ENCODE measurements around the gene PALMD.

The PALMD gene, protein sequence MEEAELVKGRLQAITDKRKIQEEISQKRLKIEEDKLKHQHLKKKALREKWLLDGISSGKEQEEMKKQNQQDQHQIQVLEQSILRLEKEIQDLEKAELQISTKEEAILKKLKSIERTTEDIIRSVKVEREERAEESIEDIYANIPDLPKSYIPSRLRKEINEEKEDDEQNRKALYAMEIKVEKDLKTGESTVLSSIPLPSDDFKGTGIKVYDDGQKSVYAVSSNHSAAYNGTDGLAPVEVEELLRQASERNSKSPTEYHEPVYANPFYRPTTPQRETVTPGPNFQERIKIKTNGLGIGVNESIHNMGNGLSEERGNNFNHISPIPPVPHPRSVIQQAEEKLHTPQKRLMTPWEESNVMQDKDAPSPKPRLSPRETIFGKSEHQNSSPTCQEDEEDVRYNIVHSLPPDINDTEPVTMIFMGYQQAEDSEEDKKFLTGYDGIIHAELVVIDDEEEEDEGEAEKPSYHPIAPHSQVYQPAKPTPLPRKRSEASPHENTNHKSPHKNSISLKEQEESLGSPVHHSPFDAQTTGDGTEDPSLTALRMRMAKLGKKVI

GRCh38 chr1:99645699-99646531 is at the start of gene PALMD:
TSS of gene PALMD (plus strand) at chr1:99646113. CDS start at chr1:99646318, 205 bp downstream.
- peak; percentile 86 for DNase-seq

DNA sequence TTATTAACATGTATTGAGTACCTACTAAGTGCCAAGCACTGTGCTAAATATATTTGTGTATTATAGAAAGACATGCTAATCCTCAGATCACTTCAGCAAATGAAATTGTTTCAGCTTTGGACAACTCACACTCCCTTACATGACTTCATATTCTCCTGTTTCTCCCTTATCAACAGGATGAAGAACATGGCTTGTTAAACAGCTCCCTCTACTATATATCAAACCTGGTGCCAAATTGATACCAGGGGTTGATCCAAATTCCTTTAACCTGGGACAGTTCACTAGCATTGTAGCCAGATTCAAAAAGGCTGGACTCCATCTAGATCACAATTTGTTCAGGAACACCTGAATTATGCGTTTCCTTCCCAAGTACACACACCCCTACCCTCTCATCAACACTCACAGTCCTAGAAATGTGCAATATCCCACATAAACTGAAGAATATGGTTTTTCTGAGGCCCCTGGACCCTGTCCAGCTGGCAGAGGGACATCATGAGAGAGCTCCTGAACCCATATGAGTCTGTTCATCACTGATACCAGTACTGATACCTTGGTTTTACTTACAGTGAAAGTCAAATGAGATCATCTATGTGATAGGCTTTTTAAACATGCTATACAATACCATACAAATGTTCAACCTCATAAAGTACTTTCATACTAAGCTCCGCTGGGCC is 47.0 kb upstream of the PALMD start:
- DNase-seq: no peak

DNA sequence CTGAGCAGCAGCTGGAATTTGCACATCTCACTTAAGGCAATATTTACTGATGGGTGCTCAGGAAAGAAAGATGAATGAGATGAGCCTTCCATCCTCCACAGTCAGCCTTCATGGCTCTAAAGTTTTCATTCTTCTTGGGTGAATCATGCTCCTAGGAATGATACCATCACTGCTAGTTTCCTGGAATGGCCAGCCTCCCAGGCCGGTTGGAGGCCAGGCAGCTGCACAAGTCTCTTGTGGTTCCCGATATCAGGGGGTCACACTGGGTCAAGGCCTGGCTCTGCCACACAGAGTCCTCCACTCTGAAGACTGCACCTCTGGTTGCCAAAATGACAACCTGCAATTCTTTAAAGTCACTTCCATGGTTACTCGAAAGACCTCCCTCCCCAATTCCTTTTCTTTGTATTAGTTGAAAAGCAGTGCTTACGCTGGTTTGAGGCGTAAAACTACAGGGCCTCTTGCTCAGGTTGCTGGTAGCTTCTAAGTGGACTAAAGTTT is 46.2 kb upstream of the PALMD start:
- no peak for DNase-seq

- no peak for DNase-seq
Measured at GRCh38 chr1:99600782-99601181, 45.1 kb upstream of the PALMD start.

DNA sequence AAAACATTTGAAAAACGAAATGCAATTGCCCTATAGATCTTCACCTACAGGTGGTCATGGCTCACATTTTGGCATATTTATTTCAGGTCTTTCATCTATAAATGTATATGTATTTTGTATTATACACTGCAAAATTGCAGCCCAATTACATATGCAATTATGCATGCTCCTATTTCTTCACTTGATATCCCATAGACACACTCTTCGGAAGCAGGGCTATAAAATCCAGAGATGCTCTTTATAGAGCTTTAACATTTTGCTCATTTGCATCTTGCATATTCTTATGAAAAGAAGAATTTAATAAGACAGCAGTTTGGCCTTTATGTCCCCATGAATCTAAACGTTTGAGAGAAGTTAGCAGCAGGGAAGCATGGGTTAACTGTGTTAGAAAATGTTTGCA is 44.7 kb upstream of the PALMD start:
- DNase-seq: no peak

GRCh38 chr1:99601709-99602403 is 44.1 kb upstream of the PALMD start:
- DNase-seq: no peak

DNA sequence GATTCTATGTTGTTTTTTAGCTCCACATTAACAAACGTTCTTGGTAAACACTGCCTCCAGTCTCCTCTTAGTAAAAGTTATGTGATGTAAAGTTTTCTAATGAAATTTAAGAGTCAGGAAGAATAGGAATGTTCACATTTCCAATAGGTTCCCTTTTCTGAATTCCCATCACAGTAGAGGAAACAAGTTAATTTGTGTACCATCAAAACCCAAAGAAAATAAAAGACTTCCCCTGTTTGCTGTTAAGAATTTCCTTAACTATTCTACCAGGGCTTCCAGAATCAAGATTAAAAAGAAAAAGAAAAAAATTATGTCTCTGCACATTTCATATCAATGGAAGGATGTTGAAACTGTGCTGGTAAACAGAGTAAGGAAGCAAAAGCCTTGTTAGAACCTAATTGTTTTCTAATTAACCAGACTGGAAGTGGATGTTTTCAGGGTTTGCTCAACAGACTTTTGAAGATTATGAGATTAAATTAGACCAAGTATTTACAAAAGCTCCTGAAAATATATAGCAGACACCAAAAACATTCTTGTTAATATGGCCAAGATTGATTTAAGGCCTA is 43.4 kb upstream of the PALMD start:
- DNase-seq: no peak

DNA sequence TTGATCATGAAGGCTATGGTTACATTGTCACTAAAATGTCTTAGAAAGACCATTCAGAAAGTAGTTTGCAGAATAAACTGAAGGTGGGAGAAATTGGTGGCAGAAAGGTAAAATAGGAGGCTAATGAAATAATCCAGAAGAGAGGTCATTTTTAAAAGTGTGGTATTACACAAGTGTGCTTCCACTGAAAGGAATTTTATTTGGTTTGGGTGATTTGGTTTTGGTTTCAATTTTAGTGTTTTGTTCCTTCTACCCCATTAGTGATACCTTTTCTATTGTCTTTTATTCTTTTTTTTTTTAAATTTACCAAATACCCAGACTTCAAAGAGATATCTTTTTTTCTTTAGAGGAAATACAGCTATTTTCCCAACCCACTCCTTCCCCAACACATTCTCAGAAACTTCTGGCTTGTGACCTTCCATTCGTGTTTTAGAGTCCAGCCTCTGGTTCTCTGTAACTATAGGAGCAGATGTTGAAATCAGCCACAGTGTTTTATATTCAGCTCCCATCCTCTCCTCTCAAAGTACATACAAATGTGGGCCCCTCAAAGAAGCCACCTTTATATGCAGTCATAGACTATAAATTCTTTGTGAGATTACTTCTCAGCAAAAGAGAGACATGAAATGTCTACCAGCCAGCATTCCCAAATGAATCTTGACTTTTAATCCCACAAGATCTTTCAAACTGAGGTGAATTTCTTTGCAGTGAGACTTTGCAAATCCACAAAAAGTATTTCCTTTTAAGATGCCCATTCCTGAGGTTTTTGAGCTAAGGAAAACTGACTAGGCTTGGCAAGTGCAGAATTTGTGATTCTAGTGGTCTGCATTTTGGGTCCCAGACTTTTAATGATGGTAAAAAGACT is 42.0 kb upstream of the PALMD start:
- DNase-seq: no peak

DNA sequence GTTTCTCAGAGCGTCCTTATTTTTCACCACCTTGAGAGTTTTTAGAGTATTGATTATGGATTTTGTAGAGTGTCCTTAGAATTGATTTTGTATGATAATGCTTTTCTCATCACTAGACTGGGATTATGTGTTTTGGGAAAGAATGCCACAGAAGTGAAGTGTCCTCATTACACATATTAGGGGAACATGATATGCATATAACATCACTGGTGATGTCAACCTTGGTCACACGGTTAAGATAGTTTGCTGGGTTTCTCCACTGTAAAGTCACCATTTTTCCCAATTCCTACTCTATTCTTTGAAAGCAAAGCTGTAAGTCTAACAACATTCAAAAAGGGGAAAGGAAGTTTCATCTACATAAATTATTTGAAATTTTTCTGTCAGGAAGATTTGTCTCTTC is 39.6 kb upstream of the PALMD start:
- DNase-seq: no peak

DNA sequence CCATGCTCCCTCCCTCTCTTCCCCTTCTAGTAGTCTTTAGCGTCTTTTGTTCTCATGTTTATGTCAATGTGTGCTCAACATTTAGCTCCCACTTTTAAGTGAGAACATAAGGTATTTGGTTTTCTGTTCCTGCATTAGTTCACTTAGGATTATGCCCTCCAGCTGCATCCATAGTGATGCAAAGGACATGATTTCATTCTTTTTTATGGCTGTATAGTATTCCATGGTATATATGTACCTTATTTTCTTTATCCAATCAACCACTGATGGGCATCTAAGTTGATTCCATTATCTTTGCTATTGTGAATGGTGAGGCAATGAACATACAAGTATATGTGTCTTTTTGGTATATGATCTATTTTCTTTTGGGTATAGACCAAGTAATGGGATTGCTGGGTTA is 38.3 kb upstream of the PALMD start:
- no peak for DNase-seq

DNA sequence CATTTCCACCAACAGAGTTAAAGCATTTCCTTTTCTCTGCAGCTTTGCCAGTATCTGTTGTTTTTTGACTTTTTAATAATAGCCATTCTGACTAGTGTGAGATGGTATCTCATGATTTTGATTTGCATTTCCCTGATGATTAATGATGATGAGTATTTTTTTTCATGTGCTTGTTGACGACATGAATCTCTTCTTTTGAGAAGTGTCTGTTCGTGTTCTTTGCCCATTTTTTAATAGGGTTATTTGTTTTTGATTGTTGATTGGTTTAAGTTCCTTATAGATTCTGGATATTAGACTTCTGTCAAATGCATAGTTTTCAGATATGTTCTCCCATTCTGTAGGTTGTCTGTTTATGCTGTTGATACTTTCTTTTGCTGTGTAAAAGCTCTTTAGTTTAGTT is 37.9 kb upstream of the PALMD start:
- no peak for DNase-seq

DNA sequence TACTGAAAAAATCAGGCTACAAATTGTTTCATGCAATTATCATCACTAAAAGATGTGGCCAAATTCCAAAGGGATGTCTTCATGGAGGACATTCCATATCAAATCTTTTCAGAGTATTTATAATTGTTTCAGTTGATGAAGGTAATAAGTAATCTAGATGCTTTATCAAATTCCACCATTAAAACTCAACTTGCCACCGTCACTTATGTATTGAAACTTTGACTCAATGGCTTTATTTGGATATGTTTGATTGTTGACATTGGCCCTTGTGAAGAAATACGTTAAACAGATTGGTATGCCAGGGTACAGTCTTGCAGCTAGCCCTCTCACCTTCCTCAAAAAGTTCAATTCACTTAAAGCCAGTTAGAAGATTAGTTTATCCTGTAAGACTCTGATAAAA is 32.2 kb upstream of the PALMD start:
- DNase-seq: no peak

- DNase-seq: peak; percentile 17
Measured at GRCh38 chr1:99614728-99615127, 31.2 kb upstream of the PALMD start.

DNA sequence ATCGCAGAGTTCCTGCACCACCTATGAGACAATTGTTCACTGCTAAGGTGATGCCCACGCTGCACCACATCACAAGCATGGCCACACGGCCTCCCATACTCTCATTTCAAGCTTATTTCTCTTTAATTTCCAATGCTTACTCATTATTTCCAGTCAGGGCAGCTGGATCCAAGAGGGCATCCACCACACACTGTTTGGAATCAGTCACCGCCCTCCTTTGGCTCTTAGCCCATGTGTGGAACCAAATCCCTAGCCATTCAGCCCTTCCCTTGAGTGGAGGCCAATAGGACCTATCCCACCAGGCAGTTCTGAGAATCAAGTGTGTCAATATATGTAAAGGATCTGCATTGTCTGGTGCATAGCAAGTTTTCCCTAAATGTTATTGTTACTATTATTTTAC is 26.3 kb upstream of the PALMD start:
- no peak for DNase-seq

DNA sequence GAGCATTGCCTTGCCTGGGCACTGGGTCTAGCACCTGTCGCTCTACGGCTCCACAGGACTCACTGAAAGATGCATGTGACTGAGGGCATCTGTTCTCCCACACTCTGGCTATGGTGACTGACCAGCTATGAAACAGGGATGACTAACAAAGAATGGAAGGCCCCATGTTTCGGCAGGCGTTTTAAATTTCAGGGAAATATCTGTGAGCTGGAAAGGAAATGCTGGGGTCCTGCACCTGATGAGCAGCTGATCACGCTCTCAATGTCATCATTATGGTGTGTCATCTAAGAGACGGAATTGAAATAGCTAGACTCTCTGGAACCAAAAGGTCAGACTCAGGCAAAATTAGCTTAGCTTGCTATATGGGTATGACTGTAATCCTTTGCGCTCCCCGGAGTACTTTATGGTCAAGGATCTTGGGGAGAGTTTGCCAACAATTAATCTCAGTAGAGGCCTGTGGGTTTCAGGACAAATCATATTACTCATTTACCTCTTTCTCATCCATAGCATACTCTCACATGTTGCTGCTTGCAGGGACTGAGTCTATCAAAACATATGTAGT is 24.5 kb upstream of the PALMD start:
- peak; percentile 11 for DNase-seq

- no peak for DNase-seq
Measured at GRCh38 chr1:99622702-99623347, 23.1 kb upstream of the PALMD start.

DNA sequence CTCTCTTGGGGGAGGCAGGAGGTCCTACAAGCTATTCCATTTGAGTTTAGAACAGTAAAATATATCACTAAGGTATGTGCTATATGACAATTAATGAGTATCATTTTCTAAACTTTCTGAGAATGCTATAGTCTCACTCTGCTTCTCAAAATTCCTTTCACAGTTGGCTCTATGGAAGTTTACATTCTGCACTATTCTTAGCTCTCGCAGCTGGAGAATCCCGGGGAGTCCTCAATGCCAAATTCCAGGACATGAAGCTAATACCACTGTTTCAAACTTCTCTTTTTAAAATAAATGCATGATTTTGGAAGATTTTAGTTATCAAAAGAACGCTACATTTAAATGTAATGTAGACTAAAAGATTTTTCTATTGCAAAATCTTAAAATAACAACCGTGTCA is 22.4 kb upstream of the PALMD start:
- peak; percentile 19 for DNase-seq

GRCh38 chr1:99627615-99628014 is 18.3 kb upstream of the PALMD start:
- DNase-seq: no peak

- no peak for DNase-seq
Measured at GRCh38 chr1:99629164-99629563, 16.7 kb upstream of the PALMD start.

DNA sequence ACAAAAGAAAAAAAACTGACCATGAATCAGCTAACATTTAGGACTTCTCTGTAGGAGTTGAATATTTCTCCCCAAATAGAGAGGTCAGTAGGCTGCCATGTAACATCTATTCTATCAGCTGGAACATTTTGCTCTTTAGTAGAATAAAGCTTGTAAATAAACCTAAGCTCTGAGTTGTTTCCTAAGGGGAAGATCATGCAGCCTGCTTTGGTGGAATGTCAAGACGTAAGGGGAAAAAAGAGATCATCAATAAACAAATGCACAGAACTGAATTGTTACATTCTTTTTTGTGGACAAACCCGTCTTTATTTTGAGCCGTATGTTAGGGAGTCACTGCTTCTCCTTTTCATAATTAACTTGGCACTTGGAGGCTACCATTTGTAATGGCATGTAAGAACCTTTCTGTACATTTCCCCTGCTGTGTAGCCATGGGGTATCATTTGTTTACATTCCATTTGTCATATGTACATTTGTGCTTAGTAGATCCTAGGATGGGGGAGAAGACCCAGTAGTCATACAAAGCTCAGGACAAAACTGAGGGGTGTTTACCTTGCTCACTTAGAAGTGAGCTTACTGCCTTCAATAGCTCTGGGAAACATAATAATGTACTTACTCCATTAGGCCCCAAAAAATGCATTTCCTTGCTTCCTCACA is 10.8 kb upstream of the PALMD start:
- DNase-seq: no peak
